Stimulated activated effector memory CD8-positive, alpha-beta T cell treated with anti-CD3 and anti-CD28 coated beads, Interleukin-12 subunit alpha, Interleukin-12 subunit beta, amount 100 ng/mL, for 72 hours (primary cell): Measurements from ENCODE around the gene FOXQ1.
"Not testable (repeated sequence)": the region's sequence is repeated elsewhere in the genome, so short reads cannot be mapped to it uniquely, and the experiment has no call there.

Experiments used
- ATAC-seq: fragments of 150-1000 bp; cut with Tn5 transposase; 2 replicates; pipeline ENCODE4 v1.10.0; 2021
- DNase-seq, 2 donors: peaks; one replicate each; pipeline ENCODE4 v3.0.0; 2021 to 2022; ENCODE audit warnings: low spot score in 2 of 2
- H3K27ac Mint-ChIP-seq: one replicate; pipeline ENCODE4 v1.8.0; 2022; ENCODE audit warnings: mild to moderate bottlenecking, mixed read lengths
- H3K36me3 Mint-ChIP-seq: one replicate; pipeline ENCODE4 v1.8.0; 2022; ENCODE audit warnings: mild to moderate bottlenecking, mixed read lengths
- H3K4me1 Mint-ChIP-seq: one replicate; pipeline ENCODE4 v1.8.0; 2022; ENCODE audit warnings: mixed read lengths
- H3K4me3 Mint-ChIP-seq: one replicate; pipeline ENCODE4 v1.8.0; 2022; ENCODE audit warnings: mild to moderate bottlenecking, mixed read lengths
- H3K9me3 Mint-ChIP-seq: one replicate; pipeline ENCODE4 v1.8.0; 2022; ENCODE audit warnings: mixed read lengths

The FOXQ1 gene

GRCh38 chr6:1312473-1313367, 822 bp downstream of the FOXQ1 start:
- Mint-ChIP-seq H3K4me1 (peaks cover 34% of the 10 kb centered on the region), H3K36me3 (no peaks in the 10 kb centered on the region), H3K27ac (no peak overlapping the region), H3K9me3 (no peaks in the 10 kb centered on the region), H3K4me3 (peak overlapping the region; percentile 52)
- DNase-seq (peak in 1 of 2 donors; percentile 52), ATAC-seq (no peak)

- H3K4me1 Mint-ChIP-seq, result peaks cover 34% of the 10 kb centered on the region
- no peak for DNase-seq
- ATAC-seq, result no peak
- no peak overlapping the region for H3K4me3 Mint-ChIP-seq
- H3K36me3 Mint-ChIP-seq, result no peaks in the 10 kb centered on the region
- no peak overlapping the region for H3K27ac Mint-ChIP-seq
- no peaks in the 10 kb centered on the region for H3K9me3 Mint-ChIP-seq
These were observed 1.5 kb downstream of the FOXQ1 start for GRCh38 chr6:1313384-1313766.

GRCh38 chr6:1313767-1314503, 2.0 kb downstream of the FOXQ1 start:
- ATAC-seq (peak; percentile 57), DNase-seq (peak in 1 of 2 donors; percentile 54)
- Mint-ChIP-seq H3K27ac (no peak overlapping the region), H3K4me1 (peaks cover 34% of the 10 kb centered on the region), H3K9me3 (no peaks in the 10 kb centered on the region), H3K4me3 (no peak overlapping the region), H3K36me3 (no peaks in the 10 kb centered on the region)

- Mint-ChIP-seq H3K27ac (no peak overlapping the region), H3K4me1 (peaks cover 34% of the 10 kb centered on the region), H3K36me3 (no peaks in the 10 kb centered on the region), H3K4me3 (no peak overlapping the region), H3K9me3 (no peaks in the 10 kb centered on the region)
- ATAC-seq (no peak), DNase-seq (no peak)
These were observed 2.7 kb downstream of the FOXQ1 start for GRCh38 chr6:1314617-1315016.

- ATAC-seq (no peak), DNase-seq (no peak)
- H3K4me1 Mint-ChIP-seq, result peaks cover 34% of the 10 kb centered on the region
- H3K27ac Mint-ChIP-seq, result no peak overlapping the region
- H3K36me3 Mint-ChIP-seq, result no peaks in the 10 kb centered on the region
- no peaks in the 10 kb centered on the region for H3K9me3 Mint-ChIP-seq
- H3K4me3 Mint-ChIP-seq, result no peak overlapping the region
These were observed 3.3 kb downstream of the FOXQ1 start for GRCh38 chr6:1315201-1315559.

- DNase-seq (no peak), ATAC-seq (no peak)
- H3K36me3 Mint-ChIP-seq, result no peaks in the 10 kb centered on the region
- H3K4me1 Mint-ChIP-seq, result peaks cover 31% of the 10 kb centered on the region
- H3K27ac Mint-ChIP-seq, result no peak overlapping the region
- no peaks in the 10 kb centered on the region for H3K9me3 Mint-ChIP-seq
- H3K4me3 Mint-ChIP-seq, result peak overlapping the region; percentile 24
These were observed 3.9 kb downstream of the FOXQ1 start for GRCh38 chr6:1315560-1316386.

GRCh38 chr6:1316489-1316971, 4.6 kb downstream of the FOXQ1 start:
- Mint-ChIP-seq H3K4me3 (peak overlapping the region; percentile 24), H3K9me3 (no peaks in the 10 kb centered on the region), H3K27ac (no peak overlapping the region), H3K4me1 (peaks cover 25% of the 10 kb centered on the region), H3K36me3 (no peaks in the 10 kb centered on the region)
- no peak for ATAC-seq
- no peak for DNase-seq

- Mint-ChIP-seq H3K36me3 (no peaks in the 10 kb centered on the region), H3K4me1 (peaks cover 20% of the 10 kb centered on the region), H3K27ac (no peak overlapping the region), H3K4me3 (peak overlapping the region; percentile 10), H3K9me3 (no peaks in the 10 kb centered on the region)
- no peak for DNase-seq
- no peak for ATAC-seq
These were observed 5.5 kb downstream of the FOXQ1 start for GRCh38 chr6:1317302-1317815.

- ATAC-seq, result no peak
These were observed 6.1 kb downstream of the FOXQ1 start for GRCh38 chr6:1318036-1318435.

GRCh38 chr6:1318584-1318983, 6.7 kb downstream of the FOXQ1 start:
- ATAC-seq, H3K27ac Mint-ChIP-seq, H3K9me3 Mint-ChIP-seq, H3K36me3 Mint-ChIP-seq, H3K4me3 Mint-ChIP-seq, DNase-seq: not testable (repeated sequence)
- H3K4me1 Mint-ChIP-seq, result peaks cover 19% of the 10 kb centered on the region

More at GRCh38 chr6:1318036-1318435, 6.1 kb downstream of the FOXQ1 start:
- H3K36me3 Mint-ChIP-seq, result no peaks in the 10 kb centered on the region
- DNase-seq, result no peak
- H3K4me3 Mint-ChIP-seq, result peak overlapping the region; percentile 10
- peaks cover 19% of the 10 kb centered on the region for H3K4me1 Mint-ChIP-seq
- no peak overlapping the region for H3K27ac Mint-ChIP-seq
- no peaks in the 10 kb centered on the region for H3K9me3 Mint-ChIP-seq

GRCh38 chr6:1321738-1322137, 9.8 kb downstream of the FOXQ1 start:
- no peak for DNase-seq
- Mint-ChIP-seq H3K4me1 (no peaks in the 10 kb centered on the region), H3K9me3 (no peaks in the 10 kb centered on the region), H3K4me3 (no peak overlapping the region), H3K27ac (no peak overlapping the region), H3K36me3 (no peaks in the 10 kb centered on the region)
- ATAC-seq, result no peak

GRCh38 chr6:1322156-1322555, 10.3 kb downstream of the FOXQ1 start:
- H3K27ac Mint-ChIP-seq, result no peak overlapping the region
- H3K9me3 Mint-ChIP-seq, result no peaks in the 10 kb centered on the region
- DNase-seq (no peak), ATAC-seq (no peak)
- no peaks in the 10 kb centered on the region for H3K36me3 Mint-ChIP-seq
- no peaks in the 10 kb centered on the region for H3K4me1 Mint-ChIP-seq
- H3K4me3 Mint-ChIP-seq, result no peak overlapping the region

- no peak for ATAC-seq
- H3K27ac Mint-ChIP-seq, result no peak overlapping the region
- no peak for DNase-seq
- H3K9me3 Mint-ChIP-seq, result no peaks in the 10 kb centered on the region
- H3K4me3 Mint-ChIP-seq, result no peak overlapping the region
- no peaks in the 10 kb centered on the region for H3K36me3 Mint-ChIP-seq
- no peaks in the 10 kb centered on the region for H3K4me1 Mint-ChIP-seq
These were observed 10.9 kb downstream of the FOXQ1 start for GRCh38 chr6:1322696-1323219.

- no peaks in the 10 kb centered on the region for H3K4me1 Mint-ChIP-seq
- no peak overlapping the region for H3K4me3 Mint-ChIP-seq
- ATAC-seq (no peak), DNase-seq (no peak)
- H3K36me3 Mint-ChIP-seq, result no peaks in the 10 kb centered on the region
- no peaks in the 10 kb centered on the region for H3K9me3 Mint-ChIP-seq
- no peak overlapping the region for H3K27ac Mint-ChIP-seq
These were observed 13.0 kb downstream of the FOXQ1 start for GRCh38 chr6:1324936-1325335.
